Cerebellar nuclear complex (tissue), 1 donor: ENCODE results near the gene PUDP.
"Not testable (repeated sequence)": the region's sequence is repeated elsewhere in the genome, so short reads cannot be mapped to it uniquely, and the experiment has no call there.

Experiments used
- DNase-seq, 2 experiments: peaks; one replicate each; lab custom pipeline; 2025; lab: John Stamatoyannopoulos, UW

The PUDP gene

DNA sequence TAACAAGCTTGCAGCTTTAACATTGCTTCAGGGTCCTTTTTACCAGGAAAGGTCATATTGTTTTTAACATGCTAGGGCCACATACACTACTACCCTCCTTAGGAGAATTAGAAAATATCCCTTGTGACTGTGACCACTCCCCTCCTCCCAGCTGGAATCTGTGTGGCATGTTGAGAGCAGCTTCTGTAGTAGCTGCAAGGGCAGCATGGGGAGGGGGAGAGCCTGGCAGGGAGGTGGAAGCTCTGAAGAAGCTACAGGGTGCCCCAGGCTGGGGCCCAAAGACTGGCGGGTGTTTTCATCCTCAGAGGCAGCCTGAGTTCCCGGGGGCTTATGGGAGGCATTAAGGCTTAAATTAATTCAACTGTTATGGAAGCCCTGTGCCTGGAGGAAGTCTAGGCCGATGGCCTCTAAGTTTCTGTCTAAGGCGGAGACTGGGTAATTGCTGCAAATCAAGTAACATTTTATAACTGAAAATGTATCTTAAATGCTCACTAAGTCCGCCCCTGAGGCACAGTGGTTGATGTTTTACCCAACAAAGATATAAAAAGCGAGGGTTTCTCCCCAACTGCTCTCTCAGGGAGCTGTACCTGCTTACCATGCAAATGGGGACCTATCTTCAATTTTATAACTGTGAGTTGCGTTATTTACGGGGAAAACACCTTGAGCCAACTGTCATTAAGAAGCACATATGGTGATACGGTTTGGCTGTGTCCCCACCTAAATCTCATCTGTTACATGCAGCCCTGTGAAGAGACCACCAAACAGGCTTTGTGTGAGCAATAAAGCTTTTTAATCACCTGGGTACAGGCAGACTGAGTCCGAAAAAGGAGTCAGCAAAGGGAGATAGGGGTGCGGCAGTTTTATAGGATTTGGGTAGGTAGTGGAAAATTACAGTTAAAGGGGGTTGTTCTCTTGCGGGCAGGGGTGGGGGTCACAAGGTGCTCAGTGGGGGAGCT lies 37.8 kb downstream of the PUDP start:
- DNase-seq: no peak

DNA sequence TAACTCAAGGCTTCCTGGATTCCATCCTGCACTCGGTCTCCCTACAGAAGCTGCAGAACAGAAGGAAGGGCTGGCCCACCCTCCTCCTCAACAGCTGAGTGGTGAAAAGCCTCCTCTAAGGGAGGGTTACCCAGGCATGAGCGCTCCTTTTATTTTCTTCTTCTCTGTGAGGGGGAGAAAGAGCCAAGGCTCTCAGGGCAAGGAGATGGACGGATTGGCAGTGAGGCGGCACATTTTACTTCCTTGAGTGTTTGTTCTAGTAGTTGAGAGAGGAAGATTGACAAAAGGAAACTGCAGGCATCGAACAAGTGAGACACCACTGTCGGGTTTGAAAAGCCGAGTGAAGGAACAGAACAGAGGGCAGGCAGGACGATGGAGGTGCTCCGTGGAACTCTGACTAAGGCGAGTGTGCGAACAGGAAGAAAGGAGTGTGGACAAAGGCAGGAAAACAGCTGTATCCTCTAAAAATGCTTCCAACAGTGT lies 38.9 kb downstream of the PUDP start:
- DNase-seq: no peak

DNA sequence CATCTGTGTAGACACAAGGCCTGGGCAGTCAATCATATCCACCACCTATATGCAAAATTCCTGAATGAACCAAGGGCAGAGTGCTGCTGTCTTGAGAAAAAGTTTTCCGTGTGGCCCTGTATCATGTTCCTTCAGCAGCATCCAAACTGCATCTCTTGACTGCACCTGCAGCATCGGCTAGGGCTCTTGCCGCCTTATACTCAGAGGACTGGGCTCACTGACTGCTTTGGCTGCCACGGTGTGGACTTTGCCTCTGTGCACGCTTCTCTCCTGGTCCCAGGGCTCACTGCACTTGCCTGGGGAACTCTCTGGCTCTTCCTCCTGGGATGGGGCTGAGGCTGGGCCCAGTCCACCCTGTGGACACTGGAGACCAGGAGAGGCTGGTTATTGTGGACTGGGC lies 39.9 kb downstream of the PUDP start:
- no peak for DNase-seq

DNA sequence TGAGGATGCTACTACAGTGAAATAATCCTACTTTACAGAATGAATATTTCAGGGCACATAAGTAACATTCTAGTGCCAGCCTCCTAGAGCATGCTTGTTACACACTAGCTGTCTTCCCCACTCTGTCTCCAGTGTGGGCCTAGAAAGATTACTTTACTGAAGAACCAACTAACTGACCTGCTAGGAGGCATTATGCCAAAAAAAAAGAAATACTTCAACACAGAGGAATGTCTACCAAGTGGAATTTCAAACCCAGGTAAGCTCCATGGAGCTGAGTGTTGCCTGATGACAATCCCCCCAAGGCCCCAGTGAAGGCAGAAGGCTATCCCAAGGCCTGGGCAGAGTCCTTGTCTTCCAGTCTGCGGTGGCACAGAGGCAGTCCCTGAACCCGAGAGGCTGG lies 41.3 kb downstream of the PUDP start:
- no peak for DNase-seq

DNA sequence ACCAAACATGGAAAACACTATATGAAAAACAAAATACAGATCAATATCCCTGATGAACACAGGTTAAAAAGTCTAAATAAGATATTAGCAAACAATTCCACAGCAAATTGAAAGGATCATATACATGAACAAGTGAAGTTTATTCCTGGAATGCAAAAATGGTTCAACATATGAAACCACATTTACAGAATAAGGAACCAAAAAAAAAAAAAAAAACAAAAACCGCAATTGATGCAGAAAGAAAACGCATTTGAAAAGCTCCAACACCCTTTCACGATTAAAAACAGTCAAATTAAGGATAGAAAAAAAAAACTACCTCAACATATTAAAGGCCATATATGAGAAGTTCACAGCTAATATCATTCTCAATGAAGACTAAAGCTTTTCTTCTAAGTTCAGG lies 45.8 kb downstream of the PUDP start:
- no peak for DNase-seq

DNA sequence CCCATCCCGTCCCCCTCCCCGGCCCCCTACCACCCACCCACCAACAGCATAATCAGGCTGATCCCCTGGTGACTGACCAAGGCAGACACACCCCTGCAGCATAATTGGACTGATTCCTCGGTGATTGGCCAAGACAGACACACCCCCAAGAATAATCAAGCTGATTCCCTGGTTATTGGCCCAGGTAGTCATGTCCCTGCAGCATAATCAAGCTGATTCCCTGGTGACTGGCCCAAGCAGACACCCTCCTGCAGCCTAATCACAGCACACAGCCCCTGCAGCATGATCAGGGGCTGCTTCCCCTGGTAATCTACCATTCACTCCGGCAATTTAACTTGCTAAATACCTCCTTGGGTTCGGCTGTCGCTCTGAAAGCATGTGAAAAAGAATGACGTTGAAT lies 47.9 kb downstream of the PUDP start:
- no peak for DNase-seq

DNA sequence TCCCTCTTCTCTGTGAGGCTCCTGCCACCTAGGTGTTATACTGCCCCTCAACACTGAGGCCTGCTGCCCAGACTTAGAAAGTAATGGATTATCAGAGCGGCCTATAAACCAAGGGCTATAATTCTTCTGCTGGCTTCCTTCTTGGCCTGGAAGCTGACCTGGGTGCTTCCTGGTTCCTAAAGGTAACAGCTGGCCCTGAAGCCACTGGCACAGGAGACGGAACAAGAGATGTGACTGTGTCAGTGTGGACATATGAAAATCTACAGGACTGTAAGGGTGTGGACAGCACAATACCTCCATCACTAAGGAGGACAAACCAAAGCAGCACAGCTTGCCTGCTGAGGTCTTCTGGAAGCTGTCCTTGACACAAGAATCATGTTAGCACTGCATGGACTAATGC lies 52.3 kb downstream of the PUDP start:
- not testable (repeated sequence) for DNase-seq

DNA sequence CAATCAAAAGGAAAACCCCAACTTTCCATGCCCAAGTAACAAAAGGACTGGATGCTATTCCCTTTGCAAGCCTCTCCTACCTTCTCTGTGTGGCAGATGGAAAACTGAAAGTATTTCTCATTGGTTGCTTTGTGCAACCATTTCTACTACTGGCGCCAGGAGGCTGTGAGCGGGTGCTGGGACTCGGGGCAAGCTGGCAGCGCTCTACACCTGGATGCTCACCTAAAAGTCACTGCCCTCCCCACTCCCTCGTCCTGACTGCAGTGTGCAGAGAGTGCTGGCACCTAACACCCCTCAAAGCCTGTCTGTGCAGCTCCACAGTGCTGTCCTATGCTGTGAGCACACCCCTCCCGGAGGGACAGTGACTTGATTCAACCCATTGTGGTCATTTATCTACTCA lies 54.6 kb downstream of the PUDP start:
- DNase-seq: no peak

DNA sequence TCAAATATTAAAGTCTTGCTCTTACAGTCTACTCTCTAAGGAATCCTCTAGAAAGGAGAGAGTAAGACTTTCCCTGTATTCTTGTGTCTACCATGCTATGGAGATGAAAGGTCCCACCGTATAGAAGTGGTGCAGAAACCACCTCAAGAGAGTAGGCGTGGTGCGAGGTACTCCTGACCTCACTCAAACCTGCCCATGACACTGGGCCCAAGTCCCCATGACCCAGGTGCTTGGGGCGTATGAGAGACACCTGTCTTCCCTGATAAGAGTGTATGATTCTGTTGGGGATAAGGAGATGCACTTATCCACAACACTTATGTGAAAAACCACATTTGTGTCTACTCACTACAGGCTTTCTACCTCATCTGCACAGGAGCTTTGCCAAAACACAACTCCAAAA lies 55.4 kb downstream of the PUDP start:
- DNase-seq: no peak

DNA sequence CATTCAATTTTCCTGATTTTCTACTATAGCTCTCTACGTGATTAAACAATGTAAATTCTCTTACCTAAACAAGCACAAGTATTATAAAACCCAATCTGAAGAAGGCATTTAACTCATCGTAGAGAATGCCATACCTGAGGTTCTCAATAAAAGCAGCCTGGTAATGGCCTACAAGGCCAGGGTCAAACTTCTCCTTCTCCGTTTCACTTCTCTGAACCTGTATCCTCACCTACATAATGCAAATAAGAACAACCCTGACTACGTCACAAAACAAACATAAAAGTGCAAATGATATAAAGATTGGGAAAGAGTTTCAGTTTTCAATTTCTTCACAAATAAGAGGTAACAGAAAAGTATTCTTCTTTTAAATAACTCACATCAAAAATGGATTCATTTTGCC lies 56.0 kb downstream of the PUDP start:
- no peak for DNase-seq

DNA sequence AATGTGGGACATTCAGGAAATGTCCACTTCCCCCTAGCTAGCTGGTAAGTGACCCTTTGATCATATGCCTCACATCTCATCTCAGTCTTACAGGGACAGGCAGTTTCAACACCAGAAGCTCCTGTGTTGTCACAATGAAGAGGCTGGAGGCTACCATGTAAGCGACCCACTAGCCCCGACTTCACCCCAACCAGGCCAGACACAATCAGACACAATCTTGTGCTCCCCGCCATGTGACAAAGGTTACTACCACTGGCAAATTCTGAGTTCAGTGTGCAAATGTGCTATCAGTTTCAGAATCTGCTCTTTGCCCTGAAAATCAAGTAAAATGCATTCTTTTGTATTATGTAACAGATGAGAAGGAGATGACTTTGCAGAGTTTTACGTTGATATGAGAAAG lies 57.3 kb downstream of the PUDP start:
- no peak for DNase-seq

DNA sequence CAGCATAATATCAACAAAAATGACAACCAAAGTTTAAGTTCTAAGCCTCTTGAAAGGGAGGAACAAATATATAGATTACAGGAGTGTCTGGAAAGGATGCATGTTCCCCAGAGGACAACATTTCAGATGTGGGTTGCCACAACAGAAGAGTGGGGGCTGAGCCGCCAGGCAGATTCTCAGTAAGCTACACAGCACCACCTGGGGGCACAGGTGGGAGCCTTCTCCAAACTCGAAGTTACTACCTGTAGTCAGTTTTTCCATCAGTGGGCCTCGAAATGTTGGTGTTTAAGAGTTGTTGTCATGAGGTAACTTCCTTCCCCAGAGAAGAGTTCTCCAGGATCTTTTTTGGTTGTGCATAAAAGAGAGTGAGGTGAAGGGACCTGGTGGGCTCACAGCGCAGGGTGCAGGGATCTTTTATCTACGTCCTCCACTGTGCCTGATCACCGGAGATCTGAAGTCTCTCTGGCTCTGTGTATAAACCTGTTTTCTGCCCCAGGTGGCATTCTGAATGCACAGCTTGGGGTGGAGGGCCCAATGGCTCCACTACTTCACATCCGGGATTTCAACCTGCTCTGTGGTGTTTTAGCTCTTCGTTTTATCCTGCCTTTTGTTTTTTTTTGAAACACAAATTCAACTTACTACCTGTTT lies 58.9 kb downstream of the PUDP start:
- DNase-seq: no peak

DNA sequence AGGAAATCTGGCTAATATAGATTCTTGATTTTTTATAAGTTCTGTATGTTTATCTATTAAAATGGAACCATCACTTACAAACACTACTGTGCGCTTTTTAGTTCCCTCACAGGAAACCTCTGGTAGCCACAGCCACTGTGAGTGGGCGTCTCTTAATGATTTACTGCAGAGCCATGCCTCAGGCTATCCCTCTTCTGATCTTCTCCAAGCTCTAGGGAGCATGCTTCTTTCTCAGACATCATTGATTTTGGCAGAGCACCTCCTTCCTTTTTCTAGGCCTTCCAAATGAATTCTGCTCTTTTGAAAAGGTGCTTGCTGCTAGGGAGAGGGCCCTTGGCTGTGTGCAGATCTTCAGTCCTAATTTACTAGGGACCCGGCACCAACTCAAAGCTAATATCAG lies 61.6 kb downstream of the PUDP start:
- DNase-seq: no peak

DNA sequence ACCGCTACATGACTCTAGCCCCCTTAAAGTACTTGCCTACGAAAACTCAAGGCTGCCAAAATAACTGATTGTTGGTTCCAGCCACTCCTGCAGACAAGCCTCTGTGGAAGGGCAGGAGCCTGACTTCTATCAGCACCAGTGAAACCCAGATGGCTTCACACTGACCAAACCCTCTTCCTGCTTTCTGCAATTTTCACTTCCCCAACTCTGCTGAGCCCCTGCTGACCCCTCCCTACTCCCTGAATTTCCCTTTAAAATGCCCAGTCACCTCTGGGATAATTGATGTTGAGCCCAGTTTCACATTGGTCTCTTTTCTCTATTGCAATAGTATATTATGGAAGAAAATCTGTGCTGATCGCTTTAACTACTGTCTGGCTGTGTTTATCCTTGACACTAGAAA lies 62.1 kb downstream of the PUDP start:
- DNase-seq: no peak

DNA sequence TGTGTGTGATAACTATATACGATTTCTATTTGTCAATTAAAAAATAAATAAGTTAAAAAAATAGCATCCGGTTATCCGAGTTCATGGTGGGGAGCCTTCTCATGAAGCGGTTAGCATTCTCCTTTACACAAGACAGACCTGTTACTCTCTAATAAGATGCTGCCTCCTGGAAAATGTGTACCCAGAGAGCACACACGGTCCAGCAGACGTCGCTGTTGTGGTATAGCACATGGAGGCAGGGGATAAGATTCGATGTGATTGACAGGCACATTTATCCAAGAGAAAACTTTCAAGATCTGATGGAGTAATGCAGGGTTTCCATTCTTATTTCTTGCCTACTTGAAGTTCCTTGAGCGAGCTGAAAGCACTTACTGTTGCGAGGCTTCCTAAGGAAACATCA lies 63.1 kb downstream of the PUDP start:
- DNase-seq: no peak

DNA sequence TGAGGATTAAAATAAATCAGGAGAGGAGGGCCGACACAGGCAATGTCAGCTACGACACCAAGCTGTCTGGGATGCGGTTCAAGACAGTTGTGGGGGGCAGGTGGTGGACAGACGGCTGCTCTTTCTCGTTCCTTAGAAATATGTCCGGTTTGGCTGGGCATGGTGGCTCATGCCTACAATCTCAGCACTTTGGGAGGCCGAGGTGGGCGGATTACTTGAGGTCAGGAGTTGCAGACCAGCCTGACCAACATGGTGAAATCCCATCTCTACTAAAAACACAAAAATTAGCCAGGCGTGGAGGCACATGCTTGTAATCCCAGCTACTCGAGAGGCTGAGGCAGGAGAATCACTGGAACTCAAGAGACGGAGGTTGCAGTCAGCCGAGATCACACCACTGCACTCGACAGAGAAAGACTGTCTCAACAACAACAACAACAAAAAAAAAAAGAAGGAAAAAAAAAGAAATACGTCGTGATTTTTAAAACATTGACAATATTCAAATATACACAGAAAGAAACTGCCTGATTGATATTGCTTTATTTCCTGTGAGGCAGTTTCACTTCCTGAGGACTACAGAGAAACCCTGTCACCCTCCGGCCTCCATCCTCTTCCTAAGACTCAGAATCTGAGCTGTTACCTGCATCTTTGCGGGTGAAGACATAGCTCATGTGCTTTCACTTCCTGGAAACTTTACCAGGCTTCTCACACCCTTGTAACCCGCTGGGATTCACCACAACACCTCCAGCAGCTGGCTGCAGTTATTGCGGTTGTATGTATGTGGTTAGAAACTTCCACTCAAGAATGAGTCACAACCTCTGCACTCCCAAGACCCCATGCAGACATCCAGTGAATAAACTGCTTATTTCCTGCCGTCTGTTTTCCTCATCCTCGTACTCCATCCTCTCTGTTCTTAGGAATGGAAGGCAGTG lies 64.2 kb downstream of the PUDP start:
- DNase-seq: no peak

DNA sequence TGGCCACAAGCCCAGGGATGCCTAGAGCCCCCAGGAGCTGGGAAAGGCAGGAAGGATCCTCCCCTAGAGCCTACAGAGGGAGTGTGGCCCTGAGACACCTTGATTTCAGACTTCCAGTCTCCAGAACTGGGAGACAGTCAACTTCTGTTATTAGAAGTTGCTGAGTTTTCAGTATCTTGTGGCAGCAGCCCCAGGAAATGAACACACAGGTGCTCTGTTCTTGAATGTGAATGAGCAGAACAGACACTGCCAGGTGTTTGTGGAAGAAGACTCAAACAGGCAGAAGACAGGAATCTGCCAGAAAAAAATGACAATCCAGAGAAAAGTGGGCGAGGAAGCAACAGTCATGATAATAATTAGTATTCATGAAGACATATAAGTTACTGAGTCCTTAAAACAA lies 64.9 kb downstream of the PUDP start:
- no peak for DNase-seq

DNA sequence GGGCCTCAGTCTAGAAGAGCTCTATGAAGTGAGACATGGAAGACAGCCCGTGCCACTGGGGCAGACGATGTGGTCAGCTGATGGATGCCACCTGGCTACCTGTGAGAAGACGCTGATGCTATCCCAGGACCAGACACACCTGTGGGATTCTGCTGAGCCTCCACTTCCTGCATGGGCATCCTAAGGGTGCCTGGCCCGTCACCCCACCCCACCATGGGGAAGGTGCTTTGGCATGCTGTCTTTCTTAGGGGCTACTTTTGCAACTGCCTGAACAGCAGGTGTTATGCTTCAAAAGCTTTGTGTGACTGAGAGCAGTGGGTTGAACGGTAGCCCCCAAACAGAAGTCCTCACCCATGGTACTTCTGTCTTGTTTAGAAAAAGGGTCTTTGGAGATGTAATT lies 65.4 kb downstream of the PUDP start:
- DNase-seq: no peak

DNA sequence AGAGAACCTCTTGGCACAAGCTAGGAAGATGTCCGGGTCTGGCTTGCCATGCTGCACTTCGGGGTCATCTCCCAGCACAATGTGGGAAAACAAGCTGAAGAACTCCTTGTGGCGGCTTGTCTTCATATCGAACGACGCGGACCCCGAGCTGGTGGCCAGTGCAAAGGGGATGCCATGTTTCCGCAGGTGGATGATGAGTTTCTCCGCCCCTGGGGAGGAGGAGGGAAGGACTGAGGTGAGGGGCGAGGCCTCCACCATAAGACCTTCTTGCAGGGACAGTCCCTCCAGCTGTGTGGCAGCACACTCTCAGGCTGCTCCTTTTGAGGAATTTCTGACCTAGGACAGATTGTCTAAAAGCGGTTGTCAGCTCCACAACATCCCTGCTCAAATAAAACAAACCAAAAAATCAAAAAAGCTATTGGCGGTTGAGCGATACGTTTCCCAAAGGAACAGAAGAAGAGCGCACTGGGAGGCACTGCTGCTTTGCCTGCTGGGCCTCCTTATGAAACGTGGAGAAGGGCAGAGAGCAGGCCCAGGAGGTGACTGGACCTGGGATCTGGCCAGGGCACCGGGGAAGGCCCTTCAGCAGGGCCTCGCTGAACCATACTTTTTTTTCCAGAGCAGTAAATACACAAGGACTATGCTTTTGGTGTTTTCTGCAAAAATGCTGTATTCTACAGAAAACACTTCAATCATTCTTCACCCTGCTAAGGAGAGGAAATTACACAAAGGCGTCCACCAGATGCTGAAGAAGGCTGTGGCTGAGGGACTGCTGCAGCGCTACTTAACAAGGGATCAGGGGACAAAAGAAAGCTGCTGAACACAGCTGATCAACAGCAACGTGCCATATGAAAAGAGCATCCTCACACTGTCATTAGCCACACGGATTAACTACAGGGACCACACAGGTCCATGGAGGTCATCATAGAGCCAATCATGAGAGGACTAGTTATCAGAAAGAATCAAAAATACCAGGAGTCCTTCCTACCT lies 70.4 kb downstream of the PUDP start:
- no peak for DNase-seq

DNA sequence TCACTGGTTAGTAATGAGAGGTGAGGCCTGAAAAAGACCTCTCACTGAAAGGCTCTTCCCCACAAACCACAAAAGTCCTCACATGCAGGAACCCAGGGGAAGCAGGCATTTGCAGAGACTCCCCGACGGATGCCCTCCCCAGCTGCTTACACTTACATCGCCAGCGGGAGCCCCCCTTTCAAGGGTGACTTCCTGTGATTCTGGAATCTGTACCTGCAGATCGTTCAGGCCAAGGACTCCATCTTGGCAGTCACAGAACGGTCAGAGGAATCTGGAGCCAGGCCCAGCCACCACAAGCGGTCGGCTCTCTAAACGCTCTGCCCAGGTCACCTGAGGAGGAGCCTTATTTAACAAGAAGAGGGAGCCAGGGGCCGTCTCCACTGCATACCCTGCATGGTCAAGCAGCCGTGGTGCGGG lies 71.7 kb downstream of the PUDP start:
- no peak for DNase-seq

DNA sequence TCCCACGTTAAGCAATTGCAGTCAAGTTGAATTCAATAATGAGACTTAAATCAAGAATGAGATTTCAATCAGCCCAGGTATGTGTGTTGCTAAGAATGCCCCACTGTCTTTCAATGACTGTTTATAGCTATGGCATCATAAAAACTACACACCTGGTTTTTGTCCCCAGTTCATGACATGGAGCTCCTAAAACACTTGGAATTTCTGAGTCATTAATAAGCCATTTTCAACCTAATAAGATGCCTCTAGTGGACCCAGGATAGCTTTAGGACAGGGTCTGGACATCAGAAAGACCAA lies 73.1 kb downstream of the PUDP start:
- DNase-seq: no peak
